BE2C (cell line): Measurements from ENCODE around the gene IL21R.
A peak's percentile ranks its signal among the peaks of the same experiment; 100 is the strongest.

Experiments
- DNase-seq: peaks from one replicate; pipeline ENCODE4 v3.0.0-alpha.2; 2020
- H3K27me3 ChIP-seq: fragments of 250-450 bp; sonication (Bioruptor Pico); 2 replicates; pipeline ENCODE4 v1.5.1; 2020; ENCODE audit warnings: mild to moderate bottlenecking
- H3K36me3 ChIP-seq: fragments of 250-450 bp; sonication (Bioruptor Pico); 2 replicates; pipeline ENCODE4 v1.5.1; 2020; ENCODE audit warnings: mild to moderate bottlenecking
- H3K4me1 ChIP-seq: fragments of 250-450 bp; sonication (Bioruptor Pico); 2 replicates; pipeline ENCODE4 v1.5.1; 2020
- H3K4me3 ChIP-seq: 2 replicates; pipeline ENCODE4 v1.5.1; 2011; ENCODE audit warnings: low read depth, low read length
- H3K9me3 ChIP-seq: fragments of 250-450 bp; sonication (Bioruptor Pico); 2 replicates; pipeline ENCODE4 v1.5.1; 2020
- CTCF ChIP-seq: IDR thresholded peaks from 2 replicates; pipeline ENCODE4 v1.5.1; 2012; ENCODE audit warnings: mild to moderate bottlenecking, low read depth, low read length

IL21R gene

DNA sequence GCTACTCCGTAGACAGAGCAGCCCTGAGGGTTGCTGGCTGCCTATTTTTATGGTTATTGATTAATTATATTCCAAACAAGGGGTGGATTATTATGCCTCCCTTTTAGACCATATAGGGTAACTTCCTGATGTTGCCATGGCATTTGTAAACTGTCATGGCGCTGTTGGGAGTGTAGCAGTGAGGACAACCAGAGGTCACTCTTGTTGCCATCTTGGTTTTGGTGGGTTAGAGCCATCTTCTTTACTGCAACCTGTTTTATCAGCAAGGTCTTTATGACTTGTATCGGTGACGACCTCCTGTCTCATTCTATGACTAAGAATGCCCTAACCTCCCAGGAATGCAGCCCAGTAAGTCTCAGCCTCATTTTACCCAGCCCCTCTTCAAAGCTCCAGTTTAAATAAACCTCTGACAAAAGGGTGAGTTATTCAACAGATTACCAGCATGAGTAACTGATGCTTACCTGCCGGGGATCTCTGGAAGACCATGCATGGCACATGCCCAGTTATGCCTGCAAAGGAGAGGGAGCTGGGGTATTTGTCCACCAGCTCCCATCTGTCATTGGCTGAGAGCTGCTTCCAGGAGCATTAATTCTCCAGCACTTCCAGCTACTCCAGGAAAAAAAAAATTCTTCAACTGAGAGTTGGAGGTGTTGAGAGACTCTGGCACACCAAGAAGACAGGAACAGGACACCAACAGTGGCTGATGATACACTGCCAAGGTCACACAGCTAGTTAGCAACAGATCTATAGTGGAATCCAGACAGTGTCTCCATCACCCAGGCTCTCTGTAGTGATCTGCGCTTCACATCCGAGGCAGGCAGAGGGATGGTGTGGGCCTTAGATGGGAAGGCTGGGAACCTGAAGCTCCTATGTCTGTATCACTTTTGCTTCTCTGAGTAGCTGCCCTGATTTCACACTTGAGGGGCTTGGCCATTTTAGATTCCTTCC, 36.6 kb upstream of the IL21R start:
- Histone ChIP-seq H3K4me1 (no peaks in the 10 kb centered on the region), H3K36me3 (no peaks in the 10 kb centered on the region), H3K9me3 (no peaks in the 10 kb centered on the region), H3K4me3 (no peak overlapping the region), H3K27me3 (no peaks in the 10 kb centered on the region)
- no peak for DNase-seq
- TF ChIP-seq CTCF = no peak

DNA sequence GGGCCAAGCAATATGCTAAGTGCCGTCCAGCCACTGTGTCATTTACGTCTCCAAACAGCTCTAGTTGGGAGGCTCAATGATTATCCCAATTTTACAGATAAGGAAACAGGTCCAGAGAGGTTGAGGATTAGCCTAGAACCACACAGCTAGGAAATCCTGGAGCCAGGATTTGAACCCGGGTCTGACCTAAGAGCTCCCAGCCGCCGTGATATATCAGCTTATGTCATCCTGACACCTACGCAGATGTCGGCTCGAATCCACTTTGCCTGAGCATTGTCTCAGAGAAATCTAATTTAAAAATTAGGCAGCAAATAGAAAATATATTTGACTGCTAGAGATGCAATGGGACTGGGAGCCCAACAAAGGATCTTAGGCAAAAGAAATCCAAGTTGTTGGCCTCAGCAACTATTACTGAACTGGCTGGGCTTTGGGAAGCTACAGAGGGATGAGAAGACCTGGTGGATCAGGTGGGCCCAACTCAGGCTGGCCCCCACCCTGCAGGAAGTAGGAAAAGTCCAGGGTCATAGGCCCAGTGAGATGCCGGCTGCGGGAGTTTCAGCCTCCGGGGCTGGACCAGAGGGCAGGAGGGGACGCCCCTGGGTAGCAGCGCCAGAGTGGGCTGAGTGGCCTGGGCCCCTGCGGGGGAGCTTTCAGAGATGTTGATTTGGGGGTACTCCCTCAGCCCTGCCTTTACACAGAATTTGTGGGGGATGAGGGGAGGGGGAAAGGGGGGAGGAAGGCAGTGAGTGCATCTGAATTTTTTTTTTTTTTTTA, 35.1 kb upstream of the IL21R start:
- DNase-seq = no peak
- Histone ChIP-seq H3K4me1 (no peaks in the 10 kb centered on the region), H3K27me3 (no peaks in the 10 kb centered on the region), H3K36me3 (no peaks in the 10 kb centered on the region), H3K9me3 (no peaks in the 10 kb centered on the region), H3K4me3 (no peak overlapping the region)
- no peak for TF ChIP-seq CTCF

GRCh38 chr16:27367461-27368357, 34.3 kb upstream of the IL21R start:
- peak; percentile 69 for TF ChIP-seq CTCF
- Histone ChIP-seq H3K4me3 (no peak overlapping the region), H3K27me3 (no peaks in the 10 kb centered on the region), H3K4me1 (no peaks in the 10 kb centered on the region), H3K9me3 (no peaks in the 10 kb centered on the region), H3K36me3 (no peaks in the 10 kb centered on the region)
- DNase-seq = peak; percentile 71

DNA sequence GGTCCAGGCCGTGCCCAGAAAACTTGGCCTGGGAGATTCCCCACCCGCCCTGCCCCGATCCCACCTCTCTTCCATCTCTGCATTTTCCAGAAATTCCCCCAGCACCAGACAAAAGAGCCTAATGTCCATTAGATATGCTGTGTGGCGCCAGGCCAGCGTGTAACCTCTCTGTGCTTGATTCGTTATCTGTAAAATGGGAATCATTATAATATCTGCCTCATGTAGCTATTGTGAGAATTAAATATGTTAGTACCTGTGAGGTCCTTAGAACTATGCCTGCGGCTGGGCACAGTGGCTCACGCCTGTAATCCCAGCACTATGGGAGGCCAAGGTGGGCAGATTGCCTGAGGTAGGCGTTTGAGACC, 33.6 kb upstream of the IL21R start:
- no peak for DNase-seq
- Histone ChIP-seq H3K36me3 (no peaks in the 10 kb centered on the region), H3K9me3 (no peaks in the 10 kb centered on the region), H3K27me3 (no peaks in the 10 kb centered on the region), H3K4me3 (no peak overlapping the region), H3K4me1 (no peaks in the 10 kb centered on the region)
- TF ChIP-seq CTCF = no peak

DNA sequence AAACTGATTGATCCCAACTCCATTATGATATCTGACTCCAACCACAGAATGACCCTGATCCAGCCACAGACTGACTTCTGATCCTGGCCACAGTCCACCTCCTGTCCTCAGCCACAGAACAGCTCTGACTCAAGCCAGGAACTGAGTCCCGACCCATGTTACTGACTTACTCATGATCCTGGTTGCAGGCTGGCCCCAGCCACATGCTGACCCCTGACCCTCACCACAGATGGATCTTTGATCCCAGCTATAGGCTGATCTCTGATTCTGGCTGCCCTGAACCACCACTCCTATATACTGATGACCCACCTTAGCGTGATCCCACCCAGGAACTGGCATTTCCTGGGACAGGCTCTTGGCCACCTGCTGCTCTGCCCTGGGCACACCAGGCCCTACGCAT, 32.2 kb upstream of the IL21R start:
- no peaks in the 10 kb centered on the region for H3K9me3 ChIP-seq
- H3K27me3 ChIP-seq = no peaks in the 10 kb centered on the region
- no peaks in the 10 kb centered on the region for H3K36me3 ChIP-seq
- no peak overlapping the region for H3K4me3 ChIP-seq
- DNase-seq = no peak
- no peak for TF ChIP-seq CTCF
- no peaks in the 10 kb centered on the region for H3K4me1 ChIP-seq
